Epithelial cell of alveolus of lung (primary cell): ENCODE results near the gene DDX47. TPM values are rescaled to one million over a fixed set of nuclear protein-coding genes. Genes with fewer than 3 reads are reported as not detected.

ENCODE experiments used
- total RNA-seq: library from RNA; depleted of rRNA; stranded (reverse); fragments of >200 nt; gene quantifications from 2 replicates; pipeline ENCODE4 v1.2.1, GENCODE V29; 2015

The DDX47 gene
- 52.7 and 64.0 TPM in 2 replicates for total RNA-seq

DNA sequence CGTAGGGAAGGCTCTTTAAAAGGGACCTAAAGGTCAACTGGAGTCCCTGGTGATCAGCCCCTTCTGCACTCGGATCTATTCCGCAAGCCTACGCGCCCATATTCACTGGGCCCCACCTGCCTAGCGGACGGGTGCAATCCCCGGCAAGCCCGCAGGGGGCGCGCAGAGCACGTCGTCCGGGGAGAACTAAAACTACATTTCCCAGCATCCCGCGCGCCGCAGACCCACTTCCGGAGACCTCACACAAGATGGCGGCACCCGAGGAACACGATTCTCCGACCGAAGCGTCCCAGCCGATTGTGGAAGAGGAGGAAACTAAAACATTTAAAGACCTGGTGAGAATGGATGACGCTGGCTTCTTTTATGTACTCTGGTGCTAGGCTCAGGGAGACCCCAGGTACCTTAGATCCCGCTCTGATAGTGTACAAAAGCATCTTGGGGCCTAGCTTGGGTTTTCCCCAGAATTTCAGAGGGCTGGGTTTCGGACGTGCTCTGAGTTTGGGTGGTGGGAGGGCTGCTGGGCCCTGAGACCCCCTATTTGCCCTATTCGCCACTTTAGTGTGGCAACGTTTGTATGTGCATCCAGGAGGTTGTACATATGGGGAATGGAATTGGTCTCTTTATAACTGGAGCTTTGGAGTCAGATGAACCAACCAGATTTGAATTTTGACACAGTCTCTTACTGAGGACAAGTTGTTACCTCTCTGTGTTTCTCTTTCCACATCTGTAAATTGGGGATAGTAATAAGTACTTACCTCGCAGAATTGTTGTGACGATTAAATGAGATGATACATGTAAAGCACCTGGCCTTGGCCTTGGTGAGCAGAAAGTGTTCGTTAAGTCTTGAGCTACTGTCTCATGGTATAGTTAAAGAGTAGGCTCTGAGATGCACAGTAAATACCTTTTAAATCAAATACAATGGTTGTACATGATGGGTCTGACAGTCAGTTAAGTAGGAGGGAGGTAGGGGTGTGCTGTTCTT lies at the start of gene DDX47:
TSS of gene DDX47 (plus strand) at position 227 of the 982 bp plus-strand sequence. CDS start at position 249, 22 bp downstream.

DNA sequence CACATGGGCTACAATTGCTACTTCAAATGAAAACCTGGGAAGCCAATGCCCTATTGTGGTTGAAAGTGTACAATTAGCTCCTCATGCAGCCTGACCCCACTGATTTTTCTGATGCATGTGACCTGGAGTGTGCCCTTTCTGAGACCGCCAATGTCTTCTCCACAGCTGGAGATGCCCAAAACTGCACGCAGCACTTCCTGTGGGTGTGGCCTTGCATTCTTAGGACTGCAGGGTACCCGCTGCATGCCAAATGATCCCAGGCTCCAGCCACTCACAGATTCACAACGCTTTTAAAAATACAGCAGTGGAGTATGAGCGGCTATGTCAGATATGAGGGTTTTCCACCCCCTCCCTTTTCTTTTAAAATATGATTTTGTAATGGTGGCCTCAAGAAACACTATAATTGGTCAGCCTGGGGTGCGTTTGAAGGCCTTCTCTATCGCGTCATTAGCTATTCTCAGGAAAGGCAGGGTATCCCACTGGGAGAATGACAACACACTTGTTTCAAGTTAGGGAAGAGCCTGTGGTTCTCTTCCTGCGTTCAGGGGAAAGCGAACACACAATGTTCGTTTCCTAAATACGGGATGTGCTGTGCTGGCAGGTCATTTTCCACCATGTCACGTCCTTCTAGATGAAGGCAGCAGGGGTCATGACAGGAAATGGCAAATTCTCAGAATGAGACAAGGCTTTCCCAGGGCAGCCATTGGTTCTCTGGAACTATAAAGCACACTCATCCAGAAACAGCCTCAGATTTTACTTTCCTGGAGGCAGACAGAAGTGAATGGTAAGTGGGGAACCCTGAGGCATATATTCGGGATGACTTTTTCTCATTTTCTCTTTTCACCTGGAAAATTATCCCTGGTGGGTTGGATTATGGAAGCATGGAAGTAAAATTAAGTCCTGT lies 28.0 kb upstream of the DDX47 start, which contains the start of gene APOLD1:
TSS of gene APOLD1 (plus strand) at position 749 of the 904 bp plus-strand sequence. CDS start at position 782, 33 bp downstream.

Other genes starting within 250 kb of the DDX47 start
- gene CREBL2, start 201.5 kb upstream of the DDX47 start, total RNA-seq: 20.4 and 21.1 TPM in 2 replicates
- 0.13 TPM in 1 of 2 replicates, not detected in the other for gene GPR19, start 117.2 kb upstream of the DDX47 start, total RNA-seq
- gene CDKN1B, start 96.0 kb upstream of the DDX47 start, total RNA-seq: 26.8 and 68.6 TPM in 2 replicates
- gene APOLD1, start 27.7 kb upstream of the DDX47 start, total RNA-seq: 2.8 and 15.8 TPM in 2 replicates
- 9.4 and 35.4 TPM in 2 replicates for gene GPRC5A, start 78.2 kb downstream of the DDX47 start, total RNA-seq
- not detected in 2 replicates for gene GPRC5D, start 138.8 kb downstream of the DDX47 start, total RNA-seq
- 11.4 and 32.8 TPM in 2 replicates for gene HEBP1, start 186.9 kb downstream of the DDX47 start, total RNA-seq
- 4.7 and 8.1 TPM in 2 replicates for gene FAM234B, start 231.0 kb downstream of the DDX47 start, total RNA-seq